ENCODE measurements around the gene RNF41. TPM values are rescaled to one million over a fixed set of nuclear protein-coding genes. Genes with fewer than 3 reads are reported as not detected.

Gene RNF41
- total RNA-seq, 3 donors from 2014 or later (not counting 1 experiment from before 2014, with no cell fraction given) = 32.3 to 44.5 (median 38.6) TPM

DNA sequence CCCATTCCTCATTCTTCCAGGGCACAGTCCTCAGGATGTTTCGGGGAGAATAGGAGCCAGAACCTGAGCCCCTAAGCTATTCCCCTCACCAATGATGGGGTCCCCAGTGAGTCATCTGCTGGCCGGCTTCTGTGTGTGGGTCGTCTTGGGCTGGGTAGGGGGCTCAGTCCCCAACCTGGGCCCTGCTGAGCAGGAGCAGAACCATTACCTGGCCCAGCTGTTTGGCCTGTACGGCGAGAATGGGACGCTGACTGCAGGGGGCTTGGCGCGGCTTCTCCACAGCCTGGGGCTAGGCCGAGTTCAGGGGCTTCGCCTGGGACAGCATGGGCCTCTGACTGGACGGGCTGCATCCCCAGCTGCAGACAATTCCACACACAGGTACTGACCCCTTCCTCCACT, 9.5 kb upstream of the RNF41 start:
- no peak overlapping the region for H3K27ac ChIP-seq (ENCODE audit: low read length)
- Mint-ChIP-seq H3K4me1 (peaks cover 2% of the 10 kb centered on the region in 2 donors), H3K4me3 (no peak overlapping the region), H3K27ac (no peak overlapping the region), H3K9me3 (no peaks in the 10 kb centered on the region), H3K36me3 (no peaks in the 10 kb centered on the region), H3K27me3 (ENCODE audit: low read depth in 2 of 2) (no peaks in the 10 kb centered on the region)
- no peak for DNase-seq
- H3K27me3 ChIP-seq (ENCODE audit: control insufficient read depth, insufficient read depth, low read length) = no peaks in the 10 kb centered on the region
- no peaks in the 10 kb centered on the region for H3K9me3 ChIP-seq (ENCODE audit: control insufficient read depth, insufficient read depth, low read length)
- H3K4me3 ChIP-seq (ENCODE audit: low read length) = no peak overlapping the region
- no peak for ATAC-seq
- 92% methylated on average over 11 of the region's 11 CpGs for WGBS (ENCODE audit: insufficient coverage)
- intact Hi-C loops (cut with micrococcal nuclease) = no loop called here
- H3K36me3 ChIP-seq (ENCODE audit: control insufficient read depth, insufficient read depth, low read length) = peaks cover 2% of the 10 kb centered on the region
- H3K4me1 ChIP-seq (ENCODE audit: control insufficient read depth, insufficient read depth, low read length) = no peaks in the 10 kb centered on the region
- TF ChIP-seq CTCF (IDR thresholded peaks at IDR 0.05) = no peak

GRCh38 chr12:56230432-56231183, 8.9 kb upstream of the RNF41 start:
- Histone ChIP-seq H3K27ac (ENCODE audit: low read length) (no peak overlapping the region), H3K4me1 (ENCODE audit: control insufficient read depth, insufficient read depth, low read length) (no peaks in the 10 kb centered on the region), H3K36me3 (ENCODE audit: control insufficient read depth, insufficient read depth, low read length) (peaks cover 2% of the 10 kb centered on the region), H3K4me3 (ENCODE audit: low read length) (no peak overlapping the region), H3K9me3 (ENCODE audit: control insufficient read depth, insufficient read depth, low read length) (no peaks in the 10 kb centered on the region), H3K27me3 (ENCODE audit: control insufficient read depth, insufficient read depth, low read length) (no peaks in the 10 kb centered on the region)
- intact Hi-C loops (cut with micrococcal nuclease) = no loop called here
- H3K4me3 Mint-ChIP-seq = no peak overlapping the region
- DNase-seq = no peak
- no peaks in the 10 kb centered on the region for H3K27me3 Mint-ChIP-seq (ENCODE audit: low read depth in 2 of 2)
- TF ChIP-seq CTCF (IDR thresholded peaks at IDR 0.05) = no peak
- peaks cover 5 to 7% of the 10 kb centered on the region in 2 donors for H3K4me1 Mint-ChIP-seq
- H3K9me3 Mint-ChIP-seq = no peaks in the 10 kb centered on the region
- H3K36me3 Mint-ChIP-seq = no peaks in the 10 kb centered on the region
- 93% methylated on average over 8 of the region's 8 CpGs for WGBS (ENCODE audit: insufficient coverage)
- no peak for ATAC-seq
- no peak overlapping the region for H3K27ac Mint-ChIP-seq

DNA sequence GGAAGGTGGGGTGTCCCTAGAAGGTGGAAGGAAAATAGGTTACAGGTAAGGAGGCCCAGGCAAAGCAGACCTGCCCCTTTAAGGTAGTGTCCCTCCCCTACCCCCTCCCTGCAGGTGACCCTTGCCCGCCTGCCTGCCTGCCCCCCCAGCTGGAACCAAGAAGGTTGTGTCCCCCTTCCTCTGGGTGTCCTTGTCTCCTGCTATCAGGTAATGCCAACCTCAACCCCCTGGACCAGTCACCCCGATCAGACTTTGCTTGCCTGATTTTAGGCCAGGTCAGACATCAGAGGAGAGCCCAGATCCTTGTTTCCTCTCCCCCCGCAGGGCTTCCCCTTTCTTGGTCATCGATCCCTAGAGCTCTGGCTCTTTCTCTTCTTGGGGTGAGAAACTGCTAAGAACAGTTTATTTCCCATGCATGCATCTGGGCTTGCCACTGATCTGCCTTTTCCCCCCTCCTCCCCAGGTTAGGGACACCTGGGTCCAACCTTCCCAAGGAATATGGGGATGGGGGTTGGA, 8.3 kb upstream of the RNF41 start, which contains the start of gene SLC39A5:
SLC39A5 (plus strand) TSS at position 136 of the 516 bp plus-strand sequence. CDS start 1,224 bp downstream, outside the sequence.
- no peak within 1 kb of the TSS for H3K27ac Mint-ChIP-seq
- H3K4me1 Mint-ChIP-seq = peaks cover 11 to 14% of the 10 kb centered on the region in 2 donors
- intact Hi-C loops (cut with micrococcal nuclease) = loop anchor here (10.0 kb wide), 1 partner anchor 185 kb away; the partner anchor contains the start of gene RPS26
- Histone ChIP-seq H3K27me3 (ENCODE audit: control insufficient read depth, insufficient read depth, low read length) (no peaks in the 10 kb centered on the region), H3K36me3 (ENCODE audit: control insufficient read depth, insufficient read depth, low read length) (peaks cover 2% of the 10 kb centered on the region), H3K27ac (ENCODE audit: low read length) (no peak within 1 kb of the TSS), H3K9me3 (ENCODE audit: control insufficient read depth, insufficient read depth, low read length) (no peaks in the 10 kb centered on the region), H3K4me1 (ENCODE audit: control insufficient read depth, insufficient read depth, low read length) (peaks cover 1% of the 10 kb centered on the region), H3K4me3 (ENCODE audit: low read length) (no peak within 1 kb of the TSS)
- WGBS (ENCODE audit: insufficient coverage) = 60% methylated on average over 4 of the region's 4 CpGs
- H3K4me3 Mint-ChIP-seq = no peak within 1 kb of the TSS
- H3K27me3 Mint-ChIP-seq (ENCODE audit: low read depth in 2 of 2) = no peaks in the 10 kb centered on the region
- H3K36me3 Mint-ChIP-seq = no peaks in the 10 kb centered on the region
- DNase-seq = no peak
- no peak for TF ChIP-seq CTCF (IDR thresholded peaks at IDR 0.05)
- ATAC-seq = no peak
- H3K9me3 Mint-ChIP-seq = no peaks in the 10 kb centered on the region
